SK-N-SH treated with all-trans-retinoic acid at 6 μM for 48 hours (cell line): ENCODE data around the gene GLIS1.
A peak's percentile ranks its signal among the peaks of the same experiment; 100 is the strongest.

Source experiments
- ATAC-seq: fragments of 200-7000 bp; cut with Tn5 transposase; 3 replicates; pipeline ENCODE4 v1.9.1; 2020; ENCODE audit warnings: mild to moderate bottlenecking, moderate library complexity
- ARNTL ChIP-seq: fragments of 450-650 bp; formaldehyde crosslinking; IDR thresholded peaks from 2 replicates; pipeline ENCODE4 v1.5.0; 2020; ENCODE audit warnings: low read depth, mild to moderate bottlenecking, moderate library complexity, borderline replicate concordance
- BACH2 ChIP-seq: fragments of 250-450 bp; sonication (Bioruptor Pico); IDR thresholded peaks from 2 replicates; pipeline ENCODE4 v1.9.0; 2021; ENCODE audit warnings: mild to moderate bottlenecking, borderline replicate concordance
- CREB5 ChIP-seq: fragments of 250-450 bp; sonication (Bioruptor Pico); IDR thresholded peaks from 2 replicates; pipeline ENCODE4 v1.5.1; 2020; ENCODE audit warnings: low read depth, mild to moderate bottlenecking, moderate library complexity
- CSDC2 ChIP-seq: fragments of 250-450 bp; sonication (Bioruptor Pico); IDR thresholded peaks from 2 replicates; pipeline ENCODE4 v1.5.0; 2020; ENCODE audit warnings: mild to moderate bottlenecking, moderate library complexity
- ESRRG ChIP-seq: fragments of 250-450 bp; sonication (Bioruptor Pico); IDR thresholded peaks from 2 replicates; pipeline ENCODE4 v1.6.1; 2021; ENCODE audit warnings: mild to moderate bottlenecking
- GLIS3 ChIP-seq: fragments of 250-450 bp; sonication (Bioruptor Pico); IDR thresholded peaks from 2 replicates; pipeline ENCODE4 v1.5.0; 2020; ENCODE audit warnings: mild to moderate bottlenecking, moderate library complexity
- ISL1 ChIP-seq: fragments of 250-450 bp; sonication (Bioruptor Pico); IDR thresholded peaks from 2 replicates; pipeline ENCODE4 v2.1.2; 2022; ENCODE audit warnings: mild to moderate bottlenecking, moderate library complexity
- PATZ1 ChIP-seq: fragments of 250-450 bp; sonication (Bioruptor Pico); IDR thresholded peaks from 2 replicates; pipeline ENCODE4 v1.8.0; 2020; ENCODE audit warnings: mild to moderate bottlenecking, moderate library complexity, borderline replicate concordance
- POU6F1 ChIP-seq: fragments of 250-450 bp; sonication (Bioruptor Pico); IDR thresholded peaks from 2 replicates; pipeline ENCODE4 v1.8.0; 2021; ENCODE audit warnings: low read depth, mild to moderate bottlenecking, moderate library complexity, borderline replicate concordance
- PPARA ChIP-seq: fragments of 250-450 bp; sonication (Bioruptor Pico); IDR thresholded peaks from 2 replicates; pipeline ENCODE4 v1.5.0; 2020; ENCODE audit warnings: mild to moderate bottlenecking, borderline replicate concordance
- RARB ChIP-seq: fragments of 250-450 bp; sonication (Bioruptor Pico); IDR thresholded peaks from 2 replicates; pipeline ENCODE4 v1.8.0; 2021; ENCODE audit warnings: mild to moderate bottlenecking, moderate library complexity
- SNAI2 ChIP-seq: fragments of 250-450 bp; sonication (Bioruptor Pico); IDR thresholded peaks from 2 replicates; pipeline ENCODE4 v1.5.0; 2020; ENCODE audit warnings: mild to moderate bottlenecking, moderate library complexity
- TCF4 ChIP-seq: fragments of 250-450 bp; sonication (Bioruptor Pico); IDR thresholded peaks from 2 replicates; pipeline ENCODE4 v1.8.0; 2021; ENCODE audit warnings: mild to moderate bottlenecking, moderate library complexity, borderline replicate concordance
- TOX ChIP-seq: fragments of 250-450 bp; sonication (Bioruptor Pico); IDR thresholded peaks from 2 replicates; pipeline ENCODE4 v1.8.0; 2021; ENCODE audit warnings: mild to moderate bottlenecking, moderate library complexity, borderline replicate concordance
- TSHZ2 ChIP-seq: fragments of 250-450 bp; sonication (Bioruptor Pico); IDR thresholded peaks from 2 replicates; pipeline ENCODE4 v1.5.0; 2020; ENCODE audit warnings: mild to moderate bottlenecking, moderate library complexity
- ZC3H10 ChIP-seq: fragments of 250-450 bp; sonication (Bioruptor Pico); IDR thresholded peaks from 2 replicates; pipeline ENCODE4 v1.5.1; 2021; ENCODE audit warnings: mild to moderate bottlenecking, moderate library complexity
- ZFP3 ChIP-seq: fragments of 250-450 bp; sonication (Bioruptor Pico); IDR thresholded peaks from 2 replicates; pipeline ENCODE4 v1.5.0; 2020; ENCODE audit warnings: mild to moderate bottlenecking, moderate library complexity
- ZFP30 ChIP-seq: fragments of 450-650 bp; formaldehyde crosslinking; IDR thresholded peaks from 2 replicates; pipeline ENCODE4 v1.5.0; 2022; ENCODE audit warnings: mild to moderate bottlenecking, moderate library complexity
- ZNF565 ChIP-seq: fragments of 450-650 bp; formaldehyde crosslinking; conservative IDR thresholded peaks from 2 replicates; pipeline ENCODE4 v1.5.0; 2020; ENCODE audit warnings: low read depth, mild to moderate bottlenecking, moderate library complexity
- ZNF70 ChIP-seq: fragments of 450-650 bp; formaldehyde crosslinking; IDR thresholded peaks from 2 replicates; pipeline ENCODE4 v1.5.0; 2020; ENCODE audit warnings: mild to moderate bottlenecking, moderate library complexity
- ZNF8 ChIP-seq: fragments of 450-650 bp; formaldehyde crosslinking; IDR thresholded peaks from 2 replicates; pipeline ENCODE4 v1.5.0; 2020; ENCODE audit warnings: mild to moderate bottlenecking, moderate library complexity

Gene GLIS1

GRCh38 chr1:53643041-53643880 is 95.7 kb downstream of the GLIS1 start:
- TF ChIP-seq TCF4 (CRISPR knock-in tag) (no peak), SNAI2 (CRISPR knock-in tag) (no peak), CREB5 (CRISPR knock-in tag) (no peak), ESRRG (CRISPR knock-in tag) (no peak), CSDC2 (CRISPR knock-in tag) (no peak), ISL1 (CRISPR knock-in tag) (no peak), GLIS3 (CRISPR knock-in tag) (no peak), TSHZ2 (CRISPR knock-in tag) (no peak), ZC3H10 (no peak), RARB (CRISPR knock-in tag) (no peak), ZFP3 (CRISPR knock-in tag) (no peak), ZNF565 (CRISPR knock-in tag) (no peak), ZNF70 (CRISPR knock-in tag) (no peak), TOX (CRISPR knock-in tag) (no peak), ARNTL (CRISPR knock-in tag) (no peak), ZNF8 (no peak), PATZ1 (CRISPR knock-in tag) (no peak)
- no peak for ATAC-seq

- ATAC-seq, result no peak
- TF ChIP-seq TOX (CRISPR knock-in tag), result no peak
- TF ChIP-seq ZNF70 (CRISPR knock-in tag), result no peak
Measured at GRCh38 chr1:53642607-53643006, 96.4 kb downstream of the GLIS1 start.

GRCh38 chr1:53642215-53642555 is 96.8 kb downstream of the GLIS1 start:
- ATAC-seq, result peak; percentile 39
- TF ChIP-seq ZFP30 (CRISPR knock-in tag), result no peak
- TF ChIP-seq POU6F1 (CRISPR knock-in tag), result no peak
- no peak for TF ChIP-seq BACH2 (CRISPR knock-in tag)
- TF ChIP-seq TCF4 (CRISPR knock-in tag), result no peak
- TF ChIP-seq ZNF565 (CRISPR knock-in tag), result no peak
- no peak for TF ChIP-seq ZNF8
- no peak for TF ChIP-seq PATZ1 (CRISPR knock-in tag)
- no peak for TF ChIP-seq GLIS3 (CRISPR knock-in tag)
- no peak for TF ChIP-seq SNAI2 (CRISPR knock-in tag)
- TF ChIP-seq RARB (CRISPR knock-in tag), result no peak
- TF ChIP-seq PPARA (CRISPR knock-in tag), result no peak
- TF ChIP-seq ZNF70 (CRISPR knock-in tag), result no peak
- no peak for TF ChIP-seq TOX (CRISPR knock-in tag)
- TF ChIP-seq ISL1 (CRISPR knock-in tag), result no peak
- TF ChIP-seq ARNTL (CRISPR knock-in tag), result no peak
